KG1 (cell line): Measurements from ENCODE around the gene FBXO41.

Source experiments
- DNase-seq: peaks from one replicate; lab custom pipeline; 2025; lab: John Stamatoyannopoulos, UW

Gene FBXO41

GRCh38 chr2:73284296-73285158, at the start of gene FBXO41:
FBXO41 (minus strand) TSS chr2:73284478; CDS start chr2:73269630, 14,848 bp downstream.
- peak; percentile 71 for DNase-seq

- no peak for DNase-seq
These were observed 49.8 kb upstream of the FBXO41 start for GRCh38 chr2:73334045-73334444.

- no peak for DNase-seq
These were observed 49.3 kb upstream of the FBXO41 start for GRCh38 chr2:73333564-73333963.

GRCh38 chr2:73324126-73324725, 39.9 kb upstream of the FBXO41 start:
- DNase-seq: no peak

GRCh38 chr2:73323551-73323950, 39.3 kb upstream of the FBXO41 start:
- DNase-seq: no peak

GRCh38 chr2:73314441-73314840, 30.2 kb upstream of the FBXO41 start:
- no peak for DNase-seq

- no peak for DNase-seq
These were observed 23.4 kb upstream of the FBXO41 start for GRCh38 chr2:73307720-73308119.

GRCh38 chr2:73301636-73302035, 17.4 kb upstream of the FBXO41 start:
- DNase-seq: no peak

- DNase-seq: no peak
These were observed 16.6 kb upstream of the FBXO41 start for GRCh38 chr2:73300926-73301325.

- DNase-seq: no peak
These were observed 13.3 kb upstream of the FBXO41 start for GRCh38 chr2:73297586-73297985.

- no peak for DNase-seq
These were observed 12.9 kb upstream of the FBXO41 start for GRCh38 chr2:73297151-73297559.

GRCh38 chr2:73295751-73296400, 11.6 kb upstream of the FBXO41 start:
- DNase-seq: no peak

- DNase-seq: no peak
These were observed 10.0 kb upstream of the FBXO41 start for GRCh38 chr2:73294239-73294638.

- peak; percentile 43 for DNase-seq
These were observed 9.4 kb upstream of the FBXO41 start, which contains the start of gene EGR4 for GRCh38 chr2:73293534-73294171. EGR4 (minus strand) TSS chr2:73293548; CDS start chr2:73293317, 231 bp downstream.

- no peak for DNase-seq
These were observed 8.7 kb upstream of the FBXO41 start for GRCh38 chr2:73292906-73293533.

GRCh38 chr2:73292316-73292905, 8.1 kb upstream of the FBXO41 start:
- no peak for DNase-seq

- DNase-seq: no peak
These were observed 7.4 kb upstream of the FBXO41 start for GRCh38 chr2:73291461-73292315.

- peak; percentile 24 for DNase-seq
These were observed 6.8 kb upstream of the FBXO41 start for GRCh38 chr2:73291093-73291460.

- peak; percentile 7 for DNase-seq
These were observed 6.0 kb upstream of the FBXO41 start for GRCh38 chr2:73290049-73290839.

- no peak for DNase-seq
These were observed 5.0 kb upstream of the FBXO41 start for GRCh38 chr2:73289304-73289703.
